CD14-positive monocyte (primary cell): Measurements from ENCODE around the gene SEMA6D. TPM values are rescaled to one million over a fixed set of nuclear protein-coding genes. Genes with fewer than 3 reads are reported as not detected.

Experiments
- DNase-seq, 3 donors: peaks; one replicate each; pipeline ENCODE4 v3.0.0-alpha.2; 2011 to 2022
- H2AFZ ChIP-seq: 2 replicates; pipeline ENCODE4 v1.6.0; 2012; ENCODE audit warnings: mild to moderate bottlenecking, low read depth, low read length, inconsistent platforms; ENCODE audit not compliant: insufficient read depth, poor library complexity, severe bottlenecking
- H3K27ac ChIP-seq, 2 donors: 1 replicate in 1 of 2; 2 replicates in 1 of 2; pipeline ENCODE4 v1.5.1; 2012 to 2013; ENCODE audit warnings: low read length in 2 of 2, control low read depth in 1 of 2, inconsistent platforms in 1 of 2, low read depth in 1 of 2, mild to moderate bottlenecking in 1 of 2
- H3K27me3 ChIP-seq, 2 donors: one replicate each; pipeline versions ENCODE4 v1.6.0 to v1.6.1; 2011 to 2013; ENCODE audit warnings: low read length in 2 of 2; ENCODE audit not compliant: control insufficient read depth in 2 of 2, insufficient read depth in 2 of 2
- H3K36me3 ChIP-seq, 2 donors: replicated peaks in 1 of 2; 1 replicate in 1 of 2; 2 replicates in 1 of 2; pipeline versions ENCODE4 v1.5.1 to v1.6.1; 2012 to 2013; ENCODE audit warnings: low read length in 2 of 2, control low read depth in 1 of 2, inconsistent platforms in 1 of 2, mild to moderate bottlenecking in 1 of 2; ENCODE audit not compliant: insufficient read depth in 2 of 2, control insufficient read depth in 1 of 2
- H3K4me1 ChIP-seq, 2 donors: 1 replicate in 1 of 2; 2 replicates in 1 of 2; pipeline versions ENCODE4 v1.5.1 to v1.6.1; 2012 to 2013; ENCODE audit warnings: low read length in 2 of 2, control low read depth in 1 of 2, inconsistent platforms in 1 of 2, mild to moderate bottlenecking in 1 of 2, moderate library complexity in 1 of 2; ENCODE audit not compliant: insufficient read depth in 2 of 2, control insufficient read depth in 1 of 2
- H3K4me2 ChIP-seq: replicated peaks from 2 replicates; pipeline ENCODE3; 2012; ENCODE audit warnings: low read length, moderate library complexity, mild to moderate bottlenecking; ENCODE audit not compliant: poor library complexity, severe bottlenecking; ENCODE audit errors: extremely low read depth
- H3K4me3 ChIP-seq, 3 experiments: fragments of 200-600 bp in 1 of 3; sonication (generic) in 1 of 3; replicated peaks in 1 of 3; 1 replicate in 2 of 3; 2 replicates in 1 of 3; pipeline ENCODE4 v1.5.1; 2011 to 2013; ENCODE audit warnings: low read length in 3 of 3, mild to moderate bottlenecking in 3 of 3, control low read depth in 2 of 3, low read depth in 2 of 3, inconsistent platforms in 1 of 3, moderate library complexity in 1 of 3
- H3K79me2 ChIP-seq: 2 replicates; pipeline ENCODE4 v1.6.0; 2012; ENCODE audit warnings: mild to moderate bottlenecking, control low read depth, inconsistent platforms, low read length, moderate library complexity; ENCODE audit not compliant: insufficient read depth
- H3K9ac ChIP-seq: 2 replicates; pipeline ENCODE4 v1.6.0; 2017; ENCODE audit warnings: low read length, mild to moderate bottlenecking; ENCODE audit not compliant: insufficient read depth, poor library complexity, severe bottlenecking
- H3K9me3 ChIP-seq, 2 donors: replicated peaks in 1 of 2; 1 replicate in 1 of 2; 2 replicates in 1 of 2; pipeline versions ENCODE4 v1.5.1 to v1.6.1; 2012 to 2013; ENCODE audit warnings: low read length in 2 of 2, control low read depth in 1 of 2; ENCODE audit not compliant: control insufficient read depth in 1 of 2, insufficient read depth in 1 of 2
- H4K20me1 ChIP-seq: 2 replicates; pipeline ENCODE4 v1.6.0; 2012; ENCODE audit warnings: mild to moderate bottlenecking, low read length, control low read depth, moderate library complexity; ENCODE audit not compliant: insufficient read depth
- H3K27ac Mint-ChIP-seq, 7 donors: one replicate each; pipeline ENCODE4 v1.8.0; 2020; ENCODE audit warnings: mild to moderate bottlenecking in 7 of 7, mixed read lengths in 7 of 7, moderate library complexity in 6 of 7, inconsistent platforms in 2 of 7
- H3K27me3 Mint-ChIP-seq, 3 donors: one replicate each; pipeline ENCODE4 v1.8.0; 2021 to 2022; ENCODE audit warnings: low read depth in 3 of 3, mild to moderate bottlenecking in 3 of 3, mixed read lengths in 3 of 3, moderate library complexity in 3 of 3, inconsistent platforms in 1 of 3
- H3K36me3 Mint-ChIP-seq, 2 donors: one replicate each; pipeline ENCODE4 v1.8.0; 2020; ENCODE audit warnings: mixed read lengths in 2 of 2, inconsistent platforms in 1 of 2, mild to moderate bottlenecking in 1 of 2
- H3K4me1 Mint-ChIP-seq: one replicate; pipeline ENCODE4 v1.8.0; 2020; ENCODE audit warnings: mild to moderate bottlenecking, mixed read lengths
- H3K4me3 Mint-ChIP-seq, 2 donors: one replicate each; pipeline ENCODE4 v1.8.0; 2020; ENCODE audit warnings: mild to moderate bottlenecking in 2 of 2, mixed read lengths in 2 of 2, moderate library complexity in 1 of 2
- H3K9me3 Mint-ChIP-seq, 7 donors: one replicate each; pipeline ENCODE4 v1.8.0; 2020 to 2022; ENCODE audit warnings: mixed read lengths in 7 of 7, mild to moderate bottlenecking in 6 of 7, moderate library complexity in 6 of 7, inconsistent platforms in 2 of 7
- WGBS: methylation state at CpG from one replicate; pipeline ENCODE4 v1.1.5; 2013; ENCODE audit warnings: missing lambda C conversion rate; ENCODE audit not compliant: insufficient coverage; 5-methylcytosine and 5-hydroxymethylcytosine counted together
- intact Hi-C, 2 donors: fragments of 100-400 bp; cut with micrococcal nuclease; formaldehyde crosslinking; loops; one replicate each; pipeline versions ENCODE4 v1.15.0 to v1.15.1; 2023
- polyA plus RNA-seq, 3 donors: library from polyadenylated mRNA; depleted of rRNA in 1 of 3; unstranded in 2 of 3; stranded (reverse) in 1 of 3; fragments of 300-500 nt in 2 of 3; fragments of >200 nt in 1 of 3; fragmentation: Illumina TruSeq in 2 of 3; gene quantifications; 1 replicate in 2 of 3; 2 replicates in 1 of 3; pipeline ENCODE4 v1.2.3, GENCODE V29; 2012 to 2021
- TF ChIP-seq, protein P1 (sequence below): fragments of 200-600 bp; IDR thresholded peaks from one replicate; pipeline ENCODE4 v1.8.0; 2022; ENCODE audit warnings: antibody characterized with exemption, mild to moderate bottlenecking

Gene SEMA6D
- polyA plus RNA-seq, 3 donors = not detected

DNA sequence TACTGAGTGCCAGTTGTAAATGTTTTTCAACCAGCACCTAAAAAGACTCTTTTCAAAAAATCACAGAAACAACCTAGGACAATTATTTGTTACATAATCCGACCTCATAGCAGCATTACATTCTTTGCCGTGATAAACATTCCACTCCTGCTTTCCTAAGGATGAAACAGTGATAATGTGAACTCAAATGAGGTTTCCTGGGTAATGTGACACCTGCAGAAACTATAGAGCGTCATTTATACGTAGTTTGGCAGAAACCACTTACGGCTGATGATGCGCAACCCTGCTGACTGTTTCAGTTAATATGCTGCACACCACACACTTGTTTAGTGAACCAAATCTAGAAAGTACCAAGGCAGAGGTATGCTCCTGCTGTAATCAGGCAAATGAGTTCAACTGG, 55.8 kb downstream of the SEMA6D start:
- DNase-seq = no peak
- Histone ChIP-seq H3K79me2 (no peaks in the 10 kb centered on the region), H3K9me3 (peaks cover 5 to 8% of the 10 kb centered on the region in 2 donors), H3K4me2 (no peak overlapping the region), H3K27ac (no peak overlapping the region), H4K20me1 (no peaks in the 10 kb centered on the region), H3K36me3 (no peaks in the 10 kb centered on the region), H3K4me1 (no peaks in the 10 kb centered on the region), H2AFZ (no peak overlapping the region), H3K4me3 (no peak overlapping the region), H3K9ac (no peak overlapping the region), H3K27me3 (no peaks in the 10 kb centered on the region)
- H3K4me1 Mint-ChIP-seq = no peaks in the 10 kb centered on the region
- intact Hi-C loops = no loop called here
- no peaks in the 10 kb centered on the region for H3K36me3 Mint-ChIP-seq
- 100% methylated on average over 4 of the region's 6 CpGs for WGBS
- peaks cover 0 to 2% (median 0%) of the 10 kb centered on the region in 3 donors for H3K27me3 Mint-ChIP-seq
- TF ChIP-seq, protein P1, sequence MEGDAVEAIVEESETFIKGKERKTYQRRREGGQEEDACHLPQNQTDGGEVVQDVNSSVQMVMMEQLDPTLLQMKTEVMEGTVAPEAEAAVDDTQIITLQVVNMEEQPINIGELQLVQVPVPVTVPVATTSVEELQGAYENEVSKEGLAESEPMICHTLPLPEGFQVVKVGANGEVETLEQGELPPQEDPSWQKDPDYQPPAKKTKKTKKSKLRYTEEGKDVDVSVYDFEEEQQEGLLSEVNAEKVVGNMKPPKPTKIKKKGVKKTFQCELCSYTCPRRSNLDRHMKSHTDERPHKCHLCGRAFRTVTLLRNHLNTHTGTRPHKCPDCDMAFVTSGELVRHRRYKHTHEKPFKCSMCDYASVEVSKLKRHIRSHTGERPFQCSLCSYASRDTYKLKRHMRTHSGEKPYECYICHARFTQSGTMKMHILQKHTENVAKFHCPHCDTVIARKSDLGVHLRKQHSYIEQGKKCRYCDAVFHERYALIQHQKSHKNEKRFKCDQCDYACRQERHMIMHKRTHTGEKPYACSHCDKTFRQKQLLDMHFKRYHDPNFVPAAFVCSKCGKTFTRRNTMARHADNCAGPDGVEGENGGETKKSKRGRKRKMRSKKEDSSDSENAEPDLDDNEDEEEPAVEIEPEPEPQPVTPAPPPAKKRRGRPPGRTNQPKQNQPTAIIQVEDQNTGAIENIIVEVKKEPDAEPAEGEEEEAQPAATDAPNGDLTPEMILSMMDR = no peak
- H3K9me3 Mint-ChIP-seq = peaks cover 2 to 11% (median 4%) of the 10 kb centered on the region in 7 donors
- no peak overlapping the region for H3K27ac Mint-ChIP-seq
- no peak overlapping the region for H3K4me3 Mint-ChIP-seq

DNA sequence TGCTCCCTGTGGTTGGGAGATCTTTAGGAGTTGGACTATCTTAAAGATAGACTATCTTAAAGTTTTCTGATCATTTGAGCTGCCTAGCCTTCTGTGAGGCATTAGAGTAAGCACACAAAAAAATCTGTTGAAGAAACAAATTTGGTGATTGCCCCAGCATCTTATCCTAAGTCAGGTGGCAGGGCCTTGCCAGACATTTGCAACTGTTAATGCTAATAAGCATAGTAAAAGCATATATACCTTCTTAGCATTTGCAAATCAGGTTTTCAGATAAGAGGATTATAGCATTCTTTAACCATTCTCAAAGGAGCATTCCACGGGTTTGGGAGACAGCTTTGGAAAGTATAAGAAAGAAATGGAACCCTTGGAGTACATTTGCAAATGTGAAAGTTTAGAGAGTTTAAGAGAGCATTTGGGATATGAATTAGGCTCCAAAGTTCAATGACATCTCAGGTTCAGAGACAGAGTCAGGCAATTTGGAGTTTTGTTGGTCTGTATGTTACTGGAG, 61.0 kb downstream of the SEMA6D start:
- no peak for DNase-seq
- Mint-ChIP-seq H3K9me3 (peaks cover 2 to 11% (median 7%) of the 10 kb centered on the region in 7 donors), H3K27me3 (peaks cover 0 to 5% (median 2%) of the 10 kb centered on the region in 3 donors), H3K4me1 (no peaks in the 10 kb centered on the region), H3K27ac (no peak overlapping the region), H3K4me3 (no peak overlapping the region), H3K36me3 (no peaks in the 10 kb centered on the region)
- WGBS = no CpG with 5 or more reads among the region's 1 CpG
- Histone ChIP-seq H4K20me1 (no peaks in the 10 kb centered on the region), H3K9me3 (peaks cover 0 to under 1% of the 10 kb centered on the region in 2 donors), H3K4me2 (no peak overlapping the region), H3K27ac (no peak overlapping the region), H3K4me3 (no peak overlapping the region), H2AFZ (no peak overlapping the region), H3K9ac (no peak overlapping the region), H3K79me2 (no peaks in the 10 kb centered on the region), H3K4me1 (no peaks in the 10 kb centered on the region), H3K27me3 (no peaks in the 10 kb centered on the region), H3K36me3 (no peaks in the 10 kb centered on the region)
- intact Hi-C loops = no loop called here
- TF ChIP-seq, protein P1 = no peak
